Lung (tissue), 12 donors: ENCODE measurements around the gene SCYL2. TPM values are rescaled to one million over a fixed set of nuclear protein-coding genes. Genes with fewer than 3 reads are reported as not detected.
A peak's percentile ranks its signal among the peaks of the same experiment; 100 is the strongest.

ENCODE experiments used
- ATAC-seq: fragments of 200-7000 bp; cut with Tn5 transposase; one replicate; pipeline ENCODE4 v1.9.1; 2020; ENCODE audit warnings: moderate number of reproducible peaks; ENCODE audit not compliant: insufficient read depth, low FRiP score
- DNase-seq, 3 donors: peaks; one replicate each; pipeline ENCODE4 v3.0.0-alpha.2; 2013 to 2017
- H3K27ac ChIP-seq, 2 donors: one replicate each; pipeline ENCODE4 v1.5.1; 2013; ENCODE audit warnings: mild to moderate bottlenecking in 2 of 2, moderate library complexity in 2 of 2, control low read depth in 1 of 2, inconsistent platforms in 1 of 2, low read depth in 1 of 2, low read length in 1 of 2
- H3K27me3 ChIP-seq, 3 donors: one replicate each; pipeline ENCODE4 v1.5.1; 2013; ENCODE audit warnings: low read length in 2 of 3; ENCODE audit not compliant: control insufficient read depth in 3 of 3, insufficient read depth in 3 of 3
- H3K36me3 ChIP-seq, 4 donors: one replicate each; pipeline ENCODE4 v1.5.1; 2013; ENCODE audit warnings: low read length in 4 of 4, mild to moderate bottlenecking in 1 of 4, moderate library complexity in 1 of 4; ENCODE audit not compliant: control insufficient read depth in 4 of 4, insufficient read depth in 4 of 4
- H3K4me1 ChIP-seq, 5 donors: one replicate each; pipeline ENCODE4 v1.5.1; 2013; ENCODE audit warnings: low read length in 5 of 5, mild to moderate bottlenecking in 2 of 5, moderate library complexity in 1 of 5; ENCODE audit not compliant: control insufficient read depth in 5 of 5, insufficient read depth in 5 of 5
- H3K4me3 ChIP-seq: one replicate; pipeline ENCODE4 v1.5.1; 2013; ENCODE audit warnings: mild to moderate bottlenecking, control low read depth, moderate library complexity
- H3K9ac ChIP-seq, 2 donors: one replicate each; pipeline ENCODE4 v1.5.1; 2013; ENCODE audit warnings: low read length in 2 of 2, control low read depth in 1 of 2; ENCODE audit not compliant: insufficient read depth in 1 of 2
- H3K9me3 ChIP-seq, 4 donors: one replicate each; pipeline ENCODE4 v1.5.1; 2013; ENCODE audit warnings: low read length in 3 of 4, mild to moderate bottlenecking in 1 of 4, moderate library complexity in 1 of 4; ENCODE audit not compliant: control insufficient read depth in 4 of 4, insufficient read depth in 3 of 4
- CTCF ChIP-seq: IDR thresholded peaks from 2 replicates; pipeline ENCODE4 v1.5.1; 2012; ENCODE audit warnings: mild to moderate bottlenecking; ENCODE audit errors: control extremely low read depth, extremely low read depth
- WGBS, 2 donors: extraction: QIAGEN DNeasy Blood & Tissue Kit; methylation state at CpG; one replicate each; pipeline ENCODE4 v1.1.7; 2013; 5-methylcytosine and 5-hydroxymethylcytosine counted together
- polyA plus RNA-seq, 2 donors: library from polyadenylated mRNA; stranded (reverse); fragments of 200-250 nt; gene quantifications; one replicate each; pipeline ENCODE4 v1.2.1, GENCODE V29; 2013
- total RNA-seq, 2 donors: library from RNA; depleted of rRNA in 1 of 2; stranded (reverse); fragments of >200 nt in 1 of 2; gene quantifications; one replicate each; pipeline ENCODE4 v1.2.1, GENCODE V29; 2014 to 2021
- donor health status: control.
- donor health status: control.
- donor health status: Bipolar disorder and iron deficiency.
- donor health status: healthy.
- donor health status: DM: yes; HTN: yes; CAD: no.

Gene SCYL2
- total and polyA plus RNA-seq, 4 donors: 13.9 to 148 (median 24.9) TPM

- no peak overlapping the region for H3K4me3 ChIP-seq
- no peak overlapping the region for H3K27ac ChIP-seq
- H3K9ac ChIP-seq: no peak overlapping the region
- H3K9me3 ChIP-seq: peaks cover 0 to 3% (median 0%) of the 10 kb centered on the region in 4 donors
- H3K36me3 ChIP-seq: no peaks in the 10 kb centered on the region
- no peaks in the 10 kb centered on the region for H3K27me3 ChIP-seq
- H3K4me1 ChIP-seq: peaks cover 0 to 7% (median 0%) of the 10 kb centered on the region in 5 donors
- no peak for TF ChIP-seq CTCF
- DNase-seq (no peak), ATAC-seq (no peak)
- WGBS, 2 donors: 67 to 70% methylated on average over 11 of the region's 11 CpGs
Measured at GRCh38 chr12:100372853-100373640, 106.1 kb downstream of the SCYL2 start.

GRCh38 chr12:100375038-100375735 lies 108.2 kb downstream of the SCYL2 start:
- ATAC-seq (peak; percentile 32), DNase-seq (peak; percentile 76 to 90 (median 83))
- no peak for TF ChIP-seq CTCF
- no peaks in the 10 kb centered on the region for H3K36me3 ChIP-seq
- H3K4me3 ChIP-seq: no peak overlapping the region
- H3K9me3 ChIP-seq: no peaks in the 10 kb centered on the region
- no peak overlapping the region for H3K27ac ChIP-seq
- WGBS, 2 donors: 57 to 75% methylated on average over 12 of the region's 12 CpGs
- H3K27me3 ChIP-seq: no peaks in the 10 kb centered on the region
- H3K9ac ChIP-seq: no peak overlapping the region
- peaks cover 0 to 7% (median 0%) of the 10 kb centered on the region in 5 donors for H3K4me1 ChIP-seq

GRCh38 chr12:100376161-100376560 lies 109.2 kb downstream of the SCYL2 start:
- Histone ChIP-seq H3K9me3 (no peaks in the 10 kb centered on the region), H3K27me3 (no peaks in the 10 kb centered on the region), H3K9ac (no peak overlapping the region), H3K36me3 (no peaks in the 10 kb centered on the region), H3K4me1 (peaks cover 0 to 7% (median 0%) of the 10 kb centered on the region in 5 donors), H3K27ac (no peak overlapping the region), H3K4me3 (no peak overlapping the region)
- TF ChIP-seq CTCF: no peak
- ATAC-seq (no peak), DNase-seq (no peak)
- 94 to 96% methylated on average over 1 of the region's 1 CpG for WGBS, 2 donors
